Esophagus squamous epithelium (tissue), 5 donors: Measurements from ENCODE around the gene METTL16. TPM values are rescaled to one million over a fixed set of nuclear protein-coding genes. Genes with fewer than 3 reads are reported as not detected.
A peak's percentile ranks its signal among the peaks of the same experiment; 100 is the strongest.

Source experiments
- DNase-seq: peaks from one replicate; lab custom pipeline; 2025; lab: John Stamatoyannopoulos, UW
- H3K27ac ChIP-seq, 4 donors: fragments of 200-600 bp; sonication (generic); one replicate each; pipeline ENCODE4 v1.5.1; 2016 to 2019; ENCODE audit warnings: mild to moderate bottlenecking in 1 of 4
- H3K27me3 ChIP-seq, 4 donors: fragments of 200-600 bp; sonication (generic); 1 replicate in 3 of 4; 2 replicates in 1 of 4; pipeline versions ENCODE4 v1.5.1 to v1.6.0; 2017 to 2021; ENCODE audit warnings: antibody characterized with exemption in 1 of 4
- H3K36me3 ChIP-seq, 3 donors: fragments of 200-600 bp; sonication (generic); one replicate each; pipeline ENCODE4 v1.5.1; 2016 to 2019
- H3K4me1 ChIP-seq, 3 donors: fragments of 200-600 bp; sonication (generic); one replicate each; pipeline ENCODE4 v1.5.1; 2017 to 2019
- H3K4me3 ChIP-seq, 4 donors: fragments of 200-600 bp; sonication (generic); 1 replicate in 3 of 4; 2 replicates in 1 of 4; pipeline ENCODE4 v1.5.1; 2016 to 2019; ENCODE audit warnings: mild to moderate bottlenecking in 2 of 4, moderate library complexity in 1 of 4
- H3K9me3 ChIP-seq, 3 donors: fragments of 200-600 bp; sonication (generic); one replicate each; pipeline ENCODE4 v1.5.1; 2016 to 2019
- POLR2A ChIP-seq, 4 donors: fragments of 450-650 bp; IDR thresholded peaks; one replicate each; pipeline ENCODE4 v1.6.1; 2017; ENCODE audit warnings: antibody characterized with exemption in 4 of 4, mild to moderate bottlenecking in 4 of 4, moderate library complexity in 3 of 4
- WGBS, 2 donors: methylation state at CpG; one replicate each; pipeline ENCODE4 v1.1.5; 2018; 5-methylcytosine and 5-hydroxymethylcytosine counted together
- intact Hi-C: fragments of 100-400 bp; cut with DNase I; formaldehyde crosslinking; loops from one replicate; pipeline ENCODE4 v1.15.0; 2022
- total RNA-seq, 4 donors: library from RNA; depleted of rRNA; stranded (reverse); fragments of >200 nt; gene quantifications; one replicate each; pipeline ENCODE4 v1.1.0, GENCODE V29; 2016
- TF ChIP-seq, protein P1 (sequence below), 6 experiments: fragments of 450-650 bp in 4 of 6; fragments of 200-600 bp in 2 of 6; sonication (generic) in 2 of 6; IDR thresholded peaks; one replicate each; pipeline ENCODE4 v1.5.1; 2016 to 2019; ENCODE audit warnings: antibody characterized with exemption in 6 of 6, mild to moderate bottlenecking in 4 of 6, moderate library complexity in 4 of 6
- donor health status: DM: yes; HTN: yes; CAD: no.

The METTL16 gene
- total RNA-seq, 4 donors from 2014 or later, result 12.5 to 31.5 (median 25.3) TPM

DNA sequence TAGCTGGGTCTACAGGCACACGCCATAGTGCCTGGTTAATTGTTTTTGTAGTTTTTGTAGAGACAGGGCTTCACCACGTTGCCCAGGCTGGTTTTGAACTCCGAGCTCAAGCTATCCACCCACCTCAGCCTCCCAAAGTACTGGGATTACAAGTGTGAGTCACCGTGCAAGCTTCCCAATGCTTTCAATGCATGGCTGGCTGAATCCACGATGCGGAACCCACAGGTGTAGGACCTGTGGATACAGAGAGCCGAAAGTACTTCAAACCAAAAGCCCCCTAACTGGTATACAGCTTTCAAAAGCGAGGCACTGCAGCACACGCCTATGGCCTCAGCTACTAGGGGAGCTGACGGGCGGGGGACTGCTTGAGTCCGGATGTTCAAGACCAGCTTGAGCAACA, 44.8 kb downstream of the METTL16 start:
- Histone ChIP-seq H3K27me3 (no peaks in the 10 kb centered on the region), H3K27ac (no peak overlapping the region), H3K4me3 (no peak overlapping the region), H3K9me3 (no peaks in the 10 kb centered on the region), H3K36me3 (peaks cover 7 to 91% (median 25%) of the 10 kb centered on the region in 3 donors), H3K4me1 (no peaks in the 10 kb centered on the region)
- intact Hi-C loops, result no loop called here
- TF ChIP-seq, protein P1, sequence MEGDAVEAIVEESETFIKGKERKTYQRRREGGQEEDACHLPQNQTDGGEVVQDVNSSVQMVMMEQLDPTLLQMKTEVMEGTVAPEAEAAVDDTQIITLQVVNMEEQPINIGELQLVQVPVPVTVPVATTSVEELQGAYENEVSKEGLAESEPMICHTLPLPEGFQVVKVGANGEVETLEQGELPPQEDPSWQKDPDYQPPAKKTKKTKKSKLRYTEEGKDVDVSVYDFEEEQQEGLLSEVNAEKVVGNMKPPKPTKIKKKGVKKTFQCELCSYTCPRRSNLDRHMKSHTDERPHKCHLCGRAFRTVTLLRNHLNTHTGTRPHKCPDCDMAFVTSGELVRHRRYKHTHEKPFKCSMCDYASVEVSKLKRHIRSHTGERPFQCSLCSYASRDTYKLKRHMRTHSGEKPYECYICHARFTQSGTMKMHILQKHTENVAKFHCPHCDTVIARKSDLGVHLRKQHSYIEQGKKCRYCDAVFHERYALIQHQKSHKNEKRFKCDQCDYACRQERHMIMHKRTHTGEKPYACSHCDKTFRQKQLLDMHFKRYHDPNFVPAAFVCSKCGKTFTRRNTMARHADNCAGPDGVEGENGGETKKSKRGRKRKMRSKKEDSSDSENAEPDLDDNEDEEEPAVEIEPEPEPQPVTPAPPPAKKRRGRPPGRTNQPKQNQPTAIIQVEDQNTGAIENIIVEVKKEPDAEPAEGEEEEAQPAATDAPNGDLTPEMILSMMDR (IDR thresholded peaks at IDR 0.05), result no peak
- TF ChIP-seq POLR2A (IDR thresholded peaks at IDR 0.05), result no peak
- 83% methylated on average over 7 to 12 of the region's 12 CpGs for WGBS, 2 donors
- DNase-seq, result no peak

DNA sequence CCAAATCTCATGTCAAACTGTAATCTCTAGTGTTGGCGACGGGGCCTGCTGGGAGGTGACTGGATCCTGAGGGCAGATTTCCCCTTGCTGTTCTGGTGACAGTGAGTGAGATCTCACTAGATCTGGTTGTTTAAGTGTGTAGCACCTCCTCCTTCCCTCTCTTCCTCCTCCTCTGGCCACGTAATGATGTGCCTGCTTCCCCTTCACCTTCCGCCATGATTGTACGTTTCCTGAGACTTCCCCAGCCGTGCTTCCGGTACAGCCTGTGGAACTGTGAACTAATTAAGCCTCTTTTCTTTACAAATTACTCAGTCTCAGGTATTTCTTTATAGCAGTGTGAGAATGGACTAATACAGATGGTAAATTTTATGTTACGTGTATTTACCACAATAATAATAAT, 49.2 kb downstream of the METTL16 start:
- TF ChIP-seq, protein P1 (IDR thresholded peaks at IDR 0.05), result no peak
- TF ChIP-seq POLR2A (IDR thresholded peaks at IDR 0.05), result no peak
- intact Hi-C loops, result no loop called here

DNA sequence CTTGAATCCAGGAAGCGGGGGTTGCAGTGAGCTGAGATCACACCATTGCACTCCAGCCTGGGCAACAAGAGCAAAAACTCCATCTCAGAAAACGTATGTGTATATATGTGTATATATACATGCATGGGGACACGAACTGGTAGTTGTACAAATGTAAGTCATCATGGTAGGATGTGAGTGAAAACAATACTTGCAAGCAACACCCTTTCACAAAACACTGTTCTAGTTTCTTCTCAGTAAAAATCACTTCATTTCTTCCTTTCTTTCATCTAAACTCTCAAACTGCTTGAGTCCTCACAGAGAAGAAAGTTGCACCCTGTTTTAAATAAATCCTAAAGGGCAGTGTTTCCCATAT, 51.8 kb downstream of the METTL16 start:
- WGBS, 2 donors, result 68 to 89% methylated on average over 3 of the region's 3 CpGs
- TF ChIP-seq, protein P1 (IDR thresholded peaks at IDR 0.05), result no peak
- no peak for TF ChIP-seq POLR2A (IDR thresholded peaks at IDR 0.05)
- peaks cover 7 to 73% (median 14%) of the 10 kb centered on the region in 3 donors for H3K36me3 ChIP-seq

More for the DNA sequence above, 49.2 kb downstream of the METTL16 start:
- H3K27me3 ChIP-seq, result no peaks in the 10 kb centered on the region
- H3K9me3 ChIP-seq, result no peaks in the 10 kb centered on the region
- H3K4me1 ChIP-seq, result peaks cover 0 to 14% (median 8%) of the 10 kb centered on the region in 3 donors
- no peak overlapping the region for H3K27ac ChIP-seq
- no peak overlapping the region for H3K4me3 ChIP-seq
- 87 to 97% methylated on average over 8 of the region's 8 CpGs for WGBS, 2 donors
- no peak for DNase-seq
- H3K36me3 ChIP-seq, result peaks cover 7 to 80% (median 22%) of the 10 kb centered on the region in 3 donors

DNA sequence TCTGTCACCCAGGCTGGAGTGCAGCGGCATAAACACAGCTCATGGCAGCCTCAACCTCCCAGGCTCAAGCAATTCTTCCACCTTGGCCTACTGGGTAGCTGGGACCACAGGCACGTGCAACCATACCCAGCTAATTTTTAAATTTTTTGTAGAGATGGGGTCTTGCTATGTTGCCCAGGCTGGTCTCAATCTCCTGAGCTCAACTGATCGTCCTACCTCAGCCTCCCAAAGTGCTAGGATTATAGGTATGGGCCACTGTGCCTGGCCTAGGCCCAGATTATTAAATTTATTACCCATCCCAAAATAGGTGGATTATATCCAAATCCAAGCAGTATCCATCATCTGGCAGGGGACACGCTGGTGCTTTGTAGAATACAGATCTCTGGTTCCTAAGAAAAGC, 53.8 kb downstream of the METTL16 start:
- peaks cover 0 to 66% (median under 1%) of the 10 kb centered on the region in 3 donors for H3K36me3 ChIP-seq
- no peak for TF ChIP-seq POLR2A (IDR thresholded peaks at IDR 0.05)
- TF ChIP-seq, protein P1 (IDR thresholded peaks at IDR 0.05), result no peak
- no peak for DNase-seq
- H3K27ac ChIP-seq, result peak overlapping the region in 2 of 4 donors; percentile 65 to 71
- no peaks in the 10 kb centered on the region for H3K27me3 ChIP-seq
- intact Hi-C loops, result no loop called here
- H3K4me1 ChIP-seq, result peaks cover 0 to 21% (median 8%) of the 10 kb centered on the region in 3 donors
- H3K9me3 ChIP-seq, result no peaks in the 10 kb centered on the region
- H3K4me3 ChIP-seq, result no peak overlapping the region
- WGBS, 2 donors, result 92 to 98% methylated on average over 4 of the region's 4 CpGs

More for the DNA sequence above, 51.8 kb downstream of the METTL16 start:
- no peaks in the 10 kb centered on the region for H3K27me3 ChIP-seq
- H3K4me3 ChIP-seq, result no peak overlapping the region
- H3K4me1 ChIP-seq, result peaks cover 0 to 14% (median 8%) of the 10 kb centered on the region in 3 donors
- H3K27ac ChIP-seq, result peak overlapping the region in 3 of 4 donors; percentile 65 to 85 (median 71)
- intact Hi-C loops, result no loop called here
- H3K9me3 ChIP-seq, result no peaks in the 10 kb centered on the region
- DNase-seq, result no peak

DNA sequence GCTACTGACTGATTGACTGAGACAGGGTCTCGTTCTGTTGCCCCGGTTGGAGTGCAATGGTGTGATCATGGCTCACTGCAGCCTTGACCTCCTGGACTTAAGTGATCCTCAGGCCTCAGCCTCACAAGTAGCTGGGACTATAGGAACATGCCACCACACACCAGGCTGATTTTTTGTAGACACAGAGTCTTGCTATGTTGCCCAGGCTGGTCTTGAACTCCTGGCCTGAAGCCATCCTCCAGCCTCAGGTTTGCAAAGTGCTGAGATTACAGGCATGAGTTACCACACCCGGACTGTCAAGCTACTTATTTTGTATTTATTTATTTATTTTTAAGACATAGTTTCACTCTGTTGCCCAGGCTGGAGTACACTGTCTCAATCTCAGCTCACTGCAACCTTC, 55.2 kb downstream of the METTL16 start:
- WGBS, 2 donors, result 86 to 88% methylated on average over 3 of the region's 3 CpGs
- H3K4me1 ChIP-seq, result peaks cover 0 to 21% (median 8%) of the 10 kb centered on the region in 3 donors
- no peaks in the 10 kb centered on the region for H3K9me3 ChIP-seq
- no peak overlapping the region for H3K4me3 ChIP-seq
- DNase-seq, result no peak
- TF ChIP-seq, protein P1 (IDR thresholded peaks at IDR 0.05), result no peak
- no peak for TF ChIP-seq POLR2A (IDR thresholded peaks at IDR 0.05)
- H3K27me3 ChIP-seq, result no peaks in the 10 kb centered on the region
- peaks cover 0 to 56% (median 0%) of the 10 kb centered on the region in 3 donors for H3K36me3 ChIP-seq
- H3K27ac ChIP-seq, result no peak overlapping the region
- intact Hi-C loops, result no loop called here
